D721Med (cell line): ENCODE results near the gene SLC39A11.

ENCODE experiments used
- DNase-seq: peaks from one replicate; pipeline ENCODE4 v3.0.0; 2011; ENCODE audit warnings: low spot score; ENCODE audit not compliant: insufficient read length
- FAIRE-seq: peaks from 2 replicates; lab custom pipeline; 2011; peaks lifted over from hg19 to GRCh38; lab: Jason Lieb, UNC
- CTCF ChIP-seq: IDR thresholded peaks from 2 replicates; pipeline ENCODE4 v1.5.1; 2012; ENCODE audit warnings: mild to moderate bottlenecking, control low read depth; ENCODE audit not compliant: insufficient read depth; ENCODE audit errors: missing control alignments

SLC39A11 gene

GRCh38 chr17:72840019-72840418 is 252.5 kb downstream of the SLC39A11 start:
- DNase-seq = no peak
- TF ChIP-seq CTCF = no peak
- no peak for FAIRE-seq

- no peak for TF ChIP-seq CTCF
- DNase-seq (no peak), FAIRE-seq (no peak)
Observed at GRCh38 chr17:72839131-72839725, 253.3 kb downstream of the SLC39A11 start.

GRCh38 chr17:72838581-72838980 is 253.9 kb downstream of the SLC39A11 start:
- FAIRE-seq (no peak), DNase-seq (no peak)
- no peak for TF ChIP-seq CTCF

- no peak for TF ChIP-seq CTCF
- FAIRE-seq = no peak
- no peak for DNase-seq
Observed at GRCh38 chr17:72838068-72838467, 254.4 kb downstream of the SLC39A11 start.

GRCh38 chr17:72837335-72837734 is 255.2 kb downstream of the SLC39A11 start:
- DNase-seq = no peak
- no peak for FAIRE-seq
- TF ChIP-seq CTCF = no peak

- FAIRE-seq (no peak), DNase-seq (no peak)
- no peak for TF ChIP-seq CTCF
Observed at GRCh38 chr17:72833128-72833765, 259.2 kb downstream of the SLC39A11 start.

GRCh38 chr17:72832306-72832705 is 260.2 kb downstream of the SLC39A11 start:
- DNase-seq (no peak), FAIRE-seq (no peak)
- no peak for TF ChIP-seq CTCF
